Brain microvascular endothelial cell (primary cell): ENCODE measurements around the gene ADGRA1.

Experiments
- DNase-seq: peaks from one replicate; pipeline ENCODE4 v3.0.0-alpha.2; 2020
- H3K27ac ChIP-seq: fragments of 250-450 bp; sonication (Bioruptor Pico); 2 replicates; pipeline ENCODE4 v1.5.1; 2020; ENCODE audit warnings: mild to moderate bottlenecking, moderate library complexity
- H3K27me3 ChIP-seq: fragments of 250-450 bp; sonication (Bioruptor Pico); replicated peaks from 2 replicates; pipeline ENCODE4 v1.5.1; 2020; ENCODE audit warnings: mild to moderate bottlenecking
- H3K36me3 ChIP-seq: fragments of 250-450 bp; sonication (Bioruptor Pico); replicated peaks from 2 replicates; pipeline ENCODE4 v1.5.1; 2020; ENCODE audit warnings: mild to moderate bottlenecking
- H3K4me3 ChIP-seq: 2 replicates; pipeline ENCODE4 v1.5.1; 2011; ENCODE audit warnings: low read depth, mild to moderate bottlenecking, control low read depth, low read length, moderate library complexity
- in situ Hi-C: cut with HindIII; loops from 2 replicates; pipeline ENCODE4 v1.10.0; 2017; ENCODE audit warnings: low sequenced_read_pairs, low pct_ligation_motif_present
- TF ChIP-seq, protein P1 (sequence below): IDR thresholded peaks from 2 replicates; pipeline ENCODE4 v1.5.1; 2011; ENCODE audit warnings: low read depth, mild to moderate bottlenecking, moderate library complexity, low read length, control low read depth, inconsistent platforms; ENCODE audit errors: missing control alignments

ADGRA1 gene

DNA sequence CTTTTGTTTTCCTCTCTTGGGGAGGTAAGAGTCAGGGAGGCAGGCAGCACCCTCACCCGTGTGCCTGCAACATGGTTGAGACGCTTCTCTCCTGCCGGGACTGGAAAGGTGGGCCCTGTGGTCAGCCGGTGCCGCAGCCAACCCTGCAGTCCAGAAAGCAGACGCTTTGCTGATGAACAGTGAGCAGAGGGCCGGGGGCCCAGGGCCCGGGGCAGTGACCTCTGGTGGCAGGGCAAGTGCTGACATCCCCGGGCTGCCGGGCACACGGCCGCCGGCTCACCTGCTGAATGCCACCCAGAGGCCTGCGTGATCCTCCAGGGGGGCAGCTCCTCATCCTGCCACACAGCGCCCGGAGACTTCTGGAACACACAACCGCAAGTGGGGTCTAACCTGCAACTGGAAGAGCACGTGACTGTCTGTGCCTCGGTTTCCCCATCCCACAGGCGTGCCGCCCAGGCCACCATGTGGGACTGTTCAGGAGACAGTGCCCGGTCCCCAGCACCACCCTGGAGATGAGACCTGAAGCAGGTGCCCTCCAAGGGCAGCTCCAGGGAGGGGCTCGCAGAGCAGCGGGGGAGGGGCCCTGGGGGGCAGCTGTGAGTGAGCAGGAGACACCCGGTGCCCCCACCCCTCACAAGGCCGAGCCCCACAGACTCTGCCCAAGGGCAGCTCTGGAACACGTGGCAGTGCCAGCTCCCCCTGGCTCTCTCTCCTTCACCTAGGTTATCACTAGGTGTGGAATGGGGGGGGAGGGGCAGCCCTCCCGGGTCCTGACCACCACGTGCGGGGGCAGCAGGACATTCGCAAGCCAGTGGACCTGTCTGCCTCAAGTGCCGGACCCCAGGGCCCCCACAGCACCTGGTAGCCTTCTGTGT is 2.2 kb upstream of the ADGRA1 start:
- no peaks in the 10 kb centered on the region for H3K36me3 ChIP-seq
- TF ChIP-seq, protein P1, sequence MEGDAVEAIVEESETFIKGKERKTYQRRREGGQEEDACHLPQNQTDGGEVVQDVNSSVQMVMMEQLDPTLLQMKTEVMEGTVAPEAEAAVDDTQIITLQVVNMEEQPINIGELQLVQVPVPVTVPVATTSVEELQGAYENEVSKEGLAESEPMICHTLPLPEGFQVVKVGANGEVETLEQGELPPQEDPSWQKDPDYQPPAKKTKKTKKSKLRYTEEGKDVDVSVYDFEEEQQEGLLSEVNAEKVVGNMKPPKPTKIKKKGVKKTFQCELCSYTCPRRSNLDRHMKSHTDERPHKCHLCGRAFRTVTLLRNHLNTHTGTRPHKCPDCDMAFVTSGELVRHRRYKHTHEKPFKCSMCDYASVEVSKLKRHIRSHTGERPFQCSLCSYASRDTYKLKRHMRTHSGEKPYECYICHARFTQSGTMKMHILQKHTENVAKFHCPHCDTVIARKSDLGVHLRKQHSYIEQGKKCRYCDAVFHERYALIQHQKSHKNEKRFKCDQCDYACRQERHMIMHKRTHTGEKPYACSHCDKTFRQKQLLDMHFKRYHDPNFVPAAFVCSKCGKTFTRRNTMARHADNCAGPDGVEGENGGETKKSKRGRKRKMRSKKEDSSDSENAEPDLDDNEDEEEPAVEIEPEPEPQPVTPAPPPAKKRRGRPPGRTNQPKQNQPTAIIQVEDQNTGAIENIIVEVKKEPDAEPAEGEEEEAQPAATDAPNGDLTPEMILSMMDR, result no peak
- no peak overlapping the region for H3K27ac ChIP-seq
- no peak for DNase-seq
- no peak overlapping the region for H3K4me3 ChIP-seq
- in situ Hi-C loops, result no loop called here
- H3K27me3 ChIP-seq, result peaks cover 36% of the 10 kb centered on the region

DNA sequence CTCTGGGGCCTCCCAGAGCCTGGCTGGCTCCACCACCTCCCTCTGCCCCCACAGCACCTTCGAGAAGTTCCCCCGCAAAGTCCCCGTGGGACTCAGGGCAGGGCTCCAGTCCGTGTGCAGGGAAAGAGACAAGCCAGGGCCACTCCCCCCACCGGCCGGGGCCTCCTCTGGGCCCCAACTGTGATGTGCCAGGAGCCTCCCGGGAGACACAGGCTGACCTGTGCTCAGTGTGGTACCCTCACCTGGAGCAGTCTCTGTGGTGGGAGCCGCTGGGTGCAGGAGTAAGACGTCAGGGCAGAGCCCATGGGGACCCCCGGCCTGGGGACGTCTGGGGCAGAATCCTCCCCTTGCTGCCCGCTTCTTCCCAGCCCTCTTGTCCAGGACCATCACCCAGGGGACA is 1.5 kb upstream of the ADGRA1 start:
- no peak overlapping the region for H3K4me3 ChIP-seq
- TF ChIP-seq, protein P1, result no peak
- in situ Hi-C loops, result no loop called here

DNA sequence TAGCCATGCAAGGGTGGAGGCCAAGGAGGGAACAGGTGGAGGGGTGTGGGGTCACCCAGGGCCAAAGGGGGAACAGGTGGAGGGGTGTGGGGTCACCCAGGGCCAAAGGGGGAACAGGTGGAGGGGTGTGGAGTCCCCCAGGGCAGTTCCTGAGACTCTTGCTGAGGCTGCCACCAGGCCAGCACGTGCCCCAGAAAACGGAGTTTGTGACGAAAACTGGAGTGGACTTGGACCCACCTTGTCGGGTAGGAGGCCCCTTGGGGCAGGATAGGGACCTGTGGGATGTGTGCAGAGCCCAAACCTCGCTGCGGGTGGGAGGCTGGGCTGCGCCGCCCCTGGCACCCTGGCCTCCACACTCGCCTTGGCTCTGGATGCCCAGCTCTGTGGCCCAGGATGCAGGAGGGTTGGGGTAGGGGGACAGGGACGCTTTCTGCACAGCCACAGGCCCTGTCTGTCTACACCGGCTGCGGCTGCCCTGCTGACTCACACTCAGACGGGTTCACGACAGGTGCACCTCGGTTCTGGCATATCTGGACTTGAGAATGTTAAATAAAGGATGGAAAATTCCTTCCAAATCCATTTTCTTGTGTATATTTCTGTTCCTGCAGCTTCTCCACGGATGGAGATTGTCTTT is 562 bp upstream of the ADGRA1 start:
- no peak overlapping the region for H3K4me3 ChIP-seq
- no peaks in the 10 kb centered on the region for H3K36me3 ChIP-seq
- DNase-seq, result no peak
- H3K27me3 ChIP-seq, result peaks cover 39% of the 10 kb centered on the region
- TF ChIP-seq, protein P1, result no peak
- in situ Hi-C loops, result no loop called here
- no peak overlapping the region for H3K27ac ChIP-seq

More for the DNA sequence above, 1.5 kb upstream of the ADGRA1 start:
- Histone ChIP-seq H3K36me3 (no peaks in the 10 kb centered on the region), H3K27ac (no peak overlapping the region), H3K27me3 (peaks cover 39% of the 10 kb centered on the region)
- no peak for DNase-seq

DNA sequence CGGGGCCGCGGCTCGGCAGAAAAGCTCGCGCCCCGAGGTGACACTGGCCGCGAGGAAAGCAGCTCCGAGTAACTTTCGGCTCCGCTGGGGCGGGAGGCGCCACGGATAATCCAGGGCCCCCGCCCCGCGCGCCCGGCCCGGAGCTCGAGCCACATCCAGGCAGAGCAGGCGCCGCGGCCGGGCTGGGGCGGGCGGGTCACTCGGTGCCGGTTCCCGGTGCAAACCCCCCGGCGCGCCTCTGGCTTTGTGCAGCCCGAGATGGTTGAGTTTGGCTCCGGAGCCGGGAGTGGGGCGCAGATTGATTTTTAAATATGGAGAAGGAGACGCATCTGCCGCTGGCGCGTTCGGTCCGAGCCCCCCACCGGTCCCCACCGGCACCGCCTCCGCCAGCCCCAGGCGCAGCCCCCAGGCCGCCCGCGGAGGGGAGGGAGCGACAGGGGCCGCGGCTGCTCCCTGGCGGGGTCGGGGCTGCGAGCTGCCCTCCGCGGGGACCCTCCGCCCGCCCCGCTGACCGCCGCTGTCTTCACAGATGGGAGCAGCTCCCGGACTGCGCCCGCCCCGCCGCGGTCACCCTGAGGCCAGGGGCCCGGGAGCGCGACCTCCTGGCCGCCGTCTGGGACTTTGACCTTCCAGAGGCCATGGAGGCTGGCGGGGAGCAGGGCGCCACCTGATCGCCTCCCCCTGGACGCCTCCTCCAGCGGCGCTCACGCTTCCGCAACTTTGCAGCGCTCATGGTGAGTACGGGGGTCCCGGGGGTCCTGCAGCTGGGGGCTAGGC is 643 bp downstream of the ADGRA1 start:
- in situ Hi-C loops, result no loop called here
- Histone ChIP-seq H3K27me3 (peaks cover 39% of the 10 kb centered on the region), H3K36me3 (no peaks in the 10 kb centered on the region), H3K4me3 (no peak overlapping the region), H3K27ac (no peak overlapping the region)
- DNase-seq, result no peak
- TF ChIP-seq, protein P1, result no peak

DNA sequence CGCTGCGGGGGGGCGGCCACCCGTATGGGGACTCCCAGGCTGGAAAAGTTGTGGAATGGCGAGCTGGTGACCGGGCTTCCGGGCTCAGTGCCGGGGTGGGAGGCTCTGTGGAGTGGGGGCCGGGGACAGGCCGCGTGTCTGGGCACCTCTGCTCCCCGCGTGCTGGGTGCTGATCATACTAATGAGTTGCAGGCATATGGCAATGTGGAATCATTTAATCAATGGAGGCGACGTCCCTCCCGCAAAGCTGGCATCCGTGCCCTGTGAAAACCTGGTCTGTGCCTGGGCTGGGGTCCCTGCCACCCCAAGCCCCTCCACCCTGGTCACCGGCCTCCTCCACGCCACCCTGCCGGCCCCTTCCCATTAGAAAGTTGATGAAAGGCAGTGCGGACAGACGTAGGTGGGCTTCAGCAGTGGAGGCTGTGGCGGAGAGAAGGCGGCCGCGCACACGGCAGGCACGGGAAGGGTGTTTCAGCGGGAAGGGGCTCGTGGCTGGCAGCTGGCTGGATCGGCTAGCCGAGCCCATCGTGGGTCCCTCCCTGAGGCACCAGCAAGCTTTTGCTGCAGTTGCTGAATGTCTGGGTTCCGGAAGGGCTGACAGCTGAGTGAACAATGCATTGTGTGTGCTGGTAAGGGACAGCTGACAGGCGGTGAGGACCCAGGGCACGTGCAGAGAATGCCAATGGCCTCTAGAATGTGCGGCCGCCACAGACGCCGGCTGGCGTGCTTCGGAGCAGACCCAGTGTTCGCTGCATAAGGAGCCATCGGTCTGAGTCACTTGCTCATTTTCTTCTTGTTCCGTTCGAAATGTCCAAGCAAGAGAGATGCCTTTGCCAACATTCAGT is 1.5 kb downstream of the ADGRA1 start:
- Histone ChIP-seq H3K4me3 (no peak overlapping the region), H3K27me3 (peaks cover 39% of the 10 kb centered on the region), H3K27ac (no peak overlapping the region), H3K36me3 (no peaks in the 10 kb centered on the region)
- TF ChIP-seq, protein P1, result no peak
- DNase-seq, result no peak
- in situ Hi-C loops, result no loop called here
